Choroid plexus epithelial cell (primary cell): ENCODE results near the gene HDAC6.

ENCODE experiments used
- DNase-seq: peaks from one replicate; pipeline ENCODE4 v3.0.0-alpha.2; 2010; ENCODE audit warnings: low read depth
- H3K4me3 ChIP-seq: 2 replicates; pipeline ENCODE4 v1.5.1; 2011; ENCODE audit warnings: low read depth, mild to moderate bottlenecking, control low read depth, low read length, moderate library complexity
- TF ChIP-seq, protein P1 (sequence below): conservative IDR thresholded peaks from 2 replicates; pipeline ENCODE4 v1.5.1; 2011; ENCODE audit warnings: low read depth, mild to moderate bottlenecking, control low read depth, inconsistent platforms, low read length, moderate library complexity

Gene HDAC6

DNA sequence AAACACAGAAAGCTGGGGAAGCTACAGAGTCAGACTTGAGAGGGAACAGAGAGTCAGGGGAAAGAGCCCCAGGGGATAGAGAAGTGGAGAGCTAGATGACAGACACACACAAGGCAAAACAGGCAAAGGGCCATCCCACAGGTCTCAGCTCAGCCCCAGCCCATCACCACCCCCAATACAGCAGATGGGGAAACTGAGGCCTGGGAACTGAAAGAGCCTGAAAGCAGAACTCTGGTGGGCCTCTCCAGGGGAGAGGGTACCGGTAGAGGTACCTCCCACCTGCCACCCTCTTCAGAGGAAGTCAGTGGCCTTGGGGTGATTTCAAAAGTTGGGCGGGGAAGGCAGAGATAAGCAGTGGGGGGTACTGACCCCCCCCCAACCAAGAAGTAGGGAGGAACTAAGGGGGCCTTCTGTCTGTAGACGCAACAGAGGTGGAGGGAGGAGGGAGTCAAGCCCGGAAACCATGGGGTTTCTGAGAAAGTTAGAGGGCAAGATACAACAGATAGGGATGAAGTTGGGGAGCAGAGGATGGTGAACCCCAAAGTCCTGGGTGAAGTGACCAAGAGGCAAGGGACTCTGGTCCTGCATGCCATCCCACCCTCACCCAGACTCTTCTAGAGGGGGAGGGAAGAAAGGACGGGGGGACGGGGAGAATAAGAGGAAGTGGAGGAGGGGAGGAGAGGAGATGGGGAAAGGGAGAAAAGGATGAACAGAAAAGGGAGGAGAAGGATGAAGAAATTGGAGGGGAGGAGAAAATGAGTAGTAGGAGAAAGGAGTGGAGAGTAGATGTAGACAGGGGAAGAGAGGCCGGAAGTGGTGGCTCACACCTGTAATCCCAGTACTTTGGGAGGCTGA is 12.3 kb upstream of the HDAC6 start:
- no peak overlapping the region for H3K4me3 ChIP-seq
- no peak for DNase-seq
- TF ChIP-seq, protein P1, sequence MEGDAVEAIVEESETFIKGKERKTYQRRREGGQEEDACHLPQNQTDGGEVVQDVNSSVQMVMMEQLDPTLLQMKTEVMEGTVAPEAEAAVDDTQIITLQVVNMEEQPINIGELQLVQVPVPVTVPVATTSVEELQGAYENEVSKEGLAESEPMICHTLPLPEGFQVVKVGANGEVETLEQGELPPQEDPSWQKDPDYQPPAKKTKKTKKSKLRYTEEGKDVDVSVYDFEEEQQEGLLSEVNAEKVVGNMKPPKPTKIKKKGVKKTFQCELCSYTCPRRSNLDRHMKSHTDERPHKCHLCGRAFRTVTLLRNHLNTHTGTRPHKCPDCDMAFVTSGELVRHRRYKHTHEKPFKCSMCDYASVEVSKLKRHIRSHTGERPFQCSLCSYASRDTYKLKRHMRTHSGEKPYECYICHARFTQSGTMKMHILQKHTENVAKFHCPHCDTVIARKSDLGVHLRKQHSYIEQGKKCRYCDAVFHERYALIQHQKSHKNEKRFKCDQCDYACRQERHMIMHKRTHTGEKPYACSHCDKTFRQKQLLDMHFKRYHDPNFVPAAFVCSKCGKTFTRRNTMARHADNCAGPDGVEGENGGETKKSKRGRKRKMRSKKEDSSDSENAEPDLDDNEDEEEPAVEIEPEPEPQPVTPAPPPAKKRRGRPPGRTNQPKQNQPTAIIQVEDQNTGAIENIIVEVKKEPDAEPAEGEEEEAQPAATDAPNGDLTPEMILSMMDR, result no peak

GRCh38 chrX:48790477-48790876 is 11.4 kb upstream of the HDAC6 start:
- no peak for DNase-seq
- no peak overlapping the region for H3K4me3 ChIP-seq
- TF ChIP-seq, protein P1, result no peak

GRCh38 chrX:48791063-48791820 is 10.6 kb upstream of the HDAC6 start:
- no peak for DNase-seq
- TF ChIP-seq, protein P1, result no peak
- no peak overlapping the region for H3K4me3 ChIP-seq

- no peak overlapping the region for H3K4me3 ChIP-seq
- no peak for DNase-seq
- TF ChIP-seq, protein P1, result no peak
Observed at GRCh38 chrX:48792219-48792618, 9.6 kb upstream of the HDAC6 start.

DNA sequence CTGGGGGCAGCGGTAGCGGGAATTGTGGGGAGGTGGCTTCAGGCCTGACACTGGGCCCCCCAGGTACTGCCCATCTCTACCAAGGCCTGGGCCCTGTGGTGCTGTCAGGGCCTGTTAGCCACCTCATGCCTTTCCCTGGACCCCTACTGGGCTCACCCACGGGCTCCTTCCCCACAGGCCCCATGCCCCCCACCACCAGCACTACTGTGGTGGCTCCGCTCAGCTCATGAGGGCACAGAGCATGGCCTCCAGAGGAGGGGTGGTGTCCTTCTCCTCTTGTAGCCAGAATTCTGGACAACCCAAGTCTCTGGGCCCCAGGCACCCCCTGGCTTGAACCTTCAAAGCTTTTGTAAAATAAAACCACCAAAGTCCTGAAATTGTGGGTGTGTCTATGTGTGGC is 7.9 kb upstream of the HDAC6 start:
- no peak for DNase-seq
- no peak overlapping the region for H3K4me3 ChIP-seq
- TF ChIP-seq, protein P1, result no peak

GRCh38 chrX:48794340-48794910 is 7.4 kb upstream of the HDAC6 start:
- DNase-seq, result no peak
- H3K4me3 ChIP-seq, result no peak overlapping the region
- TF ChIP-seq, protein P1, result no peak
